Bronchial smooth muscle cell (primary cell): ENCODE measurements around the gene MYL9. TPM values are rescaled to one million over a fixed set of nuclear protein-coding genes. Genes with fewer than 3 reads are reported as not detected.

Experiments
- total RNA-seq: library from RNA; depleted of rRNA; stranded (reverse); fragments of >200 nt; gene quantifications from 2 replicates; pipeline ENCODE4 v1.2.1, GENCODE V29; 2014

The MYL9 gene
- 7.0 and 8.0 TPM in 2 replicates for total RNA-seq

GRCh38 chr20:36541227-36541767, at the start of gene MYL9:
Gene MYL9 (plus strand): TSS chr20:36541519. CDS start chr20:36544885, 3,366 bp downstream.

DNA sequence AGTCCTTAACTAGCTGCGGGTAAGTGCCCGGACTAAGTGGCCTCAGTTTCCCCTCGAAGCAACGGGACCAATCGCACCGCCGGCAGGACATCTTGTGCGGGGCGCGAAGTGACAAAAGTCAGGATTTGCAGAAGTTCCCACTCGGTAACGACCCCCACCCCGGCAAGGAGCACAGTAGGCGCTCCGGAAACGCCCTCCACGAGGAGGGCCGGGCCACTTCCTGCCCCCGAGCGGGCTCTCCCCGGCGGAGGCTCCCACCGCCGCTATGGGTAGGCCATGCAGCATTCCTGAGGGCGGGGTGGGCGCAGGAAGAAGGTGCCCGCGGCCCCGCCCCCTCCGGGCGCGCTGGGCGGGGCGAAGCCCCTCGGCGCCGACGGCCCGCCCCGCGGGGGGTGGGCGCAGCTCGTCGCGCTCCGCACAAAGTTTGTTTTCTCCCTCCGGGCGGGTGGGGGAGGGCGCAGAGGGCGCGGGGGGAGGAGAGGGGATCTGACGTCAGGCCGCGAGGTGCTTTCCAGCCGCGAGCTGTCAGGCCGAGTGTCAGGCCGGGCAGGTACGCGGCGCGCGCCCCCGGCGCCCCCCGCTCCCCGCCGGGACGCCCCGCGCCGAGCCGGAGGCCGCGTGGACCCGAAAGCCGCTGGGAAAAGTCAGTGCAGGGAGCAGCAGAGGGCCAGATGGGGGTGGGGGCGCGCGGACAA, 31.9 kb downstream of the MYL9 start, which contains the start of gene TGIF2:
Gene TGIF2, plus strand, starts transcription at position 495 of the 695 bp plus-strand sequence. CDS start 5,178 bp downstream, outside the sequence.

Other genes with a start within 250 kb of the MYL9 start
- 9.1 and 16.8 TPM in 2 replicates for gene DLGAP4, start 235.2 kb upstream of the MYL9 start, total RNA-seq
- gene TGIF2, start 32.1 kb downstream of the MYL9 start, total RNA-seq, result 3.2 and 4.0 TPM in 2 replicates
- gene RAB5IF, start 64.3 kb downstream of the MYL9 start, total RNA-seq, result 39.1 and 42.4 TPM in 2 replicates
- not detected in 2 replicates for gene SLA2, start 104.7 kb downstream of the MYL9 start, total RNA-seq
- gene NDRG3, start 204.6 kb downstream of the MYL9 start, total RNA-seq, result 24.3 and 27.9 TPM in 2 replicates
- 5.7 and 5.8 TPM in 2 replicates for gene DSN1, start 232.2 kb downstream of the MYL9 start, total RNA-seq